Measurements from ENCODE around the gene CRYBA4. TPM values are rescaled to one million over a fixed set of nuclear protein-coding genes. Genes with fewer than 3 reads are reported as not detected.

The CRYBA4 gene
- polyA plus RNA-seq, 1 donor (not counting 4 experiments of a cell fraction or from before 2014, with no cell fraction given) = not detected

- Histone ChIP-seq H3K9me1 (ENCODE audit: control insufficient read depth, extremely low read depth, insufficient read depth, low read length) (no peaks in the 10 kb centered on the region), H3K4me3 (ENCODE audit: control insufficient read depth in 2 of 3, extremely low read depth in 1 of 3, insufficient read depth in 2 of 3, low read depth in 1 of 3, low read length in 3 of 3) (no peak overlapping the region), H2AFZ (ENCODE audit: control insufficient read depth, low read length) (no peak overlapping the region), H3K4me1 (ENCODE audit: control insufficient read depth, extremely low read depth, insufficient read depth, low read length) (peaks cover 9% of the 10 kb centered on the region), H3K9me3 (ENCODE audit: control insufficient read depth, low read depth, low read length) (no peaks in the 10 kb centered on the region), H3K36me3 (ENCODE audit: control insufficient read depth in 2 of 2, extremely low read depth in 1 of 2, insufficient read depth in 2 of 2, low read length in 2 of 2) (peaks cover 5 to 6% of the 10 kb centered on the region in 2 experiments), H3K27me3 (ENCODE audit: control insufficient read depth, extremely low read depth, insufficient read depth, low read length) (no peaks in the 10 kb centered on the region), H3K4me2 (ENCODE audit: control insufficient read depth, extremely low read depth, insufficient read depth, low read depth, low read length) (no peak overlapping the region), H4K20me1 (ENCODE audit: control insufficient read depth, extremely low read depth, insufficient read depth, low read length) (no peaks in the 10 kb centered on the region), H3K9ac (ENCODE audit: control insufficient read depth, extremely low read depth, insufficient read depth, low read length) (no peak overlapping the region), H3K27ac (ENCODE audit: control insufficient read depth, insufficient read depth, low read length) (no peak overlapping the region), H3K79me2 (ENCODE audit: control insufficient read depth, insufficient read depth, low read length) (peaks cover 15% of the 10 kb centered on the region)
- FAIRE-seq = no peak
- dilution Hi-C loops (cut with MboI; ENCODE audit: extremely low pct_ligation_motif_present, low sequenced_read_pairs) = no loop called here
- TF ChIP-seq, protein P1, sequence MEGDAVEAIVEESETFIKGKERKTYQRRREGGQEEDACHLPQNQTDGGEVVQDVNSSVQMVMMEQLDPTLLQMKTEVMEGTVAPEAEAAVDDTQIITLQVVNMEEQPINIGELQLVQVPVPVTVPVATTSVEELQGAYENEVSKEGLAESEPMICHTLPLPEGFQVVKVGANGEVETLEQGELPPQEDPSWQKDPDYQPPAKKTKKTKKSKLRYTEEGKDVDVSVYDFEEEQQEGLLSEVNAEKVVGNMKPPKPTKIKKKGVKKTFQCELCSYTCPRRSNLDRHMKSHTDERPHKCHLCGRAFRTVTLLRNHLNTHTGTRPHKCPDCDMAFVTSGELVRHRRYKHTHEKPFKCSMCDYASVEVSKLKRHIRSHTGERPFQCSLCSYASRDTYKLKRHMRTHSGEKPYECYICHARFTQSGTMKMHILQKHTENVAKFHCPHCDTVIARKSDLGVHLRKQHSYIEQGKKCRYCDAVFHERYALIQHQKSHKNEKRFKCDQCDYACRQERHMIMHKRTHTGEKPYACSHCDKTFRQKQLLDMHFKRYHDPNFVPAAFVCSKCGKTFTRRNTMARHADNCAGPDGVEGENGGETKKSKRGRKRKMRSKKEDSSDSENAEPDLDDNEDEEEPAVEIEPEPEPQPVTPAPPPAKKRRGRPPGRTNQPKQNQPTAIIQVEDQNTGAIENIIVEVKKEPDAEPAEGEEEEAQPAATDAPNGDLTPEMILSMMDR (optimal IDR thresholded peaks at IDR 0.05 in 1 of 3, IDR thresholded peaks at IDR 0.05 in 1 of 3, conservative IDR thresholded peaks at IDR 0.05 in 1 of 3; ENCODE audit: extremely low read depth in 1 of 3, insufficient read depth in 2 of 3, low read length in 3 of 3) = no peak
- no peak for TF ChIP-seq EZH2 (IDR thresholded peaks at IDR 0.05; ENCODE audit: low read length)
- DNase-seq (ENCODE audit: low read depth, low spot score) = no peak
These were observed 41.4 kb upstream of the CRYBA4 start for GRCh38 chr22:26580240-26580962.

DNA sequence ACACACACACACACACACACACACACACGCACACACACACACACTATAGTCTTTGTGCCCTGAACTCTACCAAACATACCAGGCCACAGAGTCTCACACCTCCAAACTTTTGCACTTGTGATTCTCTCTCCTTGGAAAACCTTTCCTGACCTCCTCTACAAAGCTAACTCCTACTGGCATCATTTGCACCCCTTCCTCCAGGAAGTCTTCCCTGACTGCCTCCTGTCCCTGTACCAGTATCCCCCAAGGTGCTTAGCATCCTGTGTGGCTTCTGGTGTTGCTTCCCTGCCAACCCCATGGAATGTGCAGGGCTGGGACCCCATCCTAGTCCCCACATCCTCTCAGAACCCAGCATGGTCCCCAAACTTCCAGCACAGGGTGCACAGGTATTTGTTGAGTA is 40.7 kb upstream of the CRYBA4 start:
- dilution Hi-C loops (cut with MboI; ENCODE audit: extremely low pct_ligation_motif_present, low sequenced_read_pairs) = no loop called here
- no peak overlapping the region for H3K4me3 ChIP-seq (ENCODE audit: control insufficient read depth in 2 of 3, extremely low read depth in 1 of 3, insufficient read depth in 2 of 3, low read depth in 1 of 3, low read length in 3 of 3)
- H3K4me1 ChIP-seq (ENCODE audit: control insufficient read depth, extremely low read depth, insufficient read depth, low read length) = peaks cover 12% of the 10 kb centered on the region
- FAIRE-seq (no peak), DNase-seq (ENCODE audit: low read depth, low spot score) (no peak)
- peaks cover 15% of the 10 kb centered on the region for H3K79me2 ChIP-seq (ENCODE audit: control insufficient read depth, insufficient read depth, low read length)
- H4K20me1 ChIP-seq (ENCODE audit: control insufficient read depth, extremely low read depth, insufficient read depth, low read length) = no peaks in the 10 kb centered on the region
- no peaks in the 10 kb centered on the region for H3K9me1 ChIP-seq (ENCODE audit: control insufficient read depth, extremely low read depth, insufficient read depth, low read length)
- H3K27ac ChIP-seq (ENCODE audit: control insufficient read depth, insufficient read depth, low read length) = no peak overlapping the region
- peaks cover 5 to 6% of the 10 kb centered on the region in 2 experiments for H3K36me3 ChIP-seq (ENCODE audit: control insufficient read depth in 2 of 2, extremely low read depth in 1 of 2, insufficient read depth in 2 of 2, low read length in 2 of 2)
- no peak overlapping the region for H3K4me2 ChIP-seq (ENCODE audit: control insufficient read depth, extremely low read depth, insufficient read depth, low read depth, low read length)
- H3K9me3 ChIP-seq (ENCODE audit: control insufficient read depth, low read depth, low read length) = no peaks in the 10 kb centered on the region
- no peaks in the 10 kb centered on the region for H3K27me3 ChIP-seq (ENCODE audit: control insufficient read depth, extremely low read depth, insufficient read depth, low read length)
- no peak overlapping the region for H3K9ac ChIP-seq (ENCODE audit: control insufficient read depth, extremely low read depth, insufficient read depth, low read length)
- no peak for TF ChIP-seq EZH2 (IDR thresholded peaks at IDR 0.05; ENCODE audit: low read length)
- TF ChIP-seq, protein P1 (optimal IDR thresholded peaks at IDR 0.05 in 1 of 3, IDR thresholded peaks at IDR 0.05 in 1 of 3, conservative IDR thresholded peaks at IDR 0.05 in 1 of 3; ENCODE audit: extremely low read depth in 1 of 3, insufficient read depth in 2 of 3, low read length in 3 of 3) = no peak
- H2AFZ ChIP-seq (ENCODE audit: control insufficient read depth, low read length) = no peak overlapping the region
